Endothelial cell of umbilical vein (primary cell): ENCODE measurements around the gene SNX33. TPM values are rescaled to one million over a fixed set of nuclear protein-coding genes. Genes with fewer than 3 reads are reported as not detected.
"Not testable (repeated sequence)": the region's sequence is repeated elsewhere in the genome, so short reads cannot be mapped to it uniquely, and the experiment has no call there.

Experiments used
- BruUV-seq: library from RNA; stranded (reverse); fragments of 400-500 nt; replicated peaks from 2 replicates; lab custom pipeline; 2021; lab: Mats Ljungman, UMichigan
- CTCF ChIA-PET: fragments of 300-600, 350-600 bp; sonication (Branson Sonifier 250); formaldehyde crosslinking; loops from one replicate; lab custom pipeline; 2021; ENCODE audit warnings: antibody characterized with exemption, inconsistent platforms; lab: Charles Lee
- POLR2A ChIA-PET: fragments of 300-600, 350-600 bp; sonication (Branson Sonifier 250); formaldehyde crosslinking; loops from one replicate; lab custom pipeline; 2021; ENCODE audit warnings: antibody characterized with exemption, inconsistent platforms; lab: Charles Lee
- DNase-seq: peaks from one replicate; pipeline ENCODE4 v3.0.0-alpha.2; 2011; ENCODE audit warnings: low read depth, low spot score
- FAIRE-seq: peaks from 2 replicates; lab custom pipeline; 2011; peaks lifted over from hg19 to GRCh38; lab: Jason Lieb, UNC
- H2AFZ ChIP-seq: 2 replicates; pipeline ENCODE4 v1.6.0; 2012; ENCODE audit warnings: low read depth, low read length, control low read depth, inconsistent platforms
- H3K27ac ChIP-seq: 2 replicates; pipeline ENCODE4 v1.5.1; 2011; ENCODE audit warnings: low read depth, mild to moderate bottlenecking, control low read depth, low read length, moderate library complexity; ENCODE audit not compliant: insufficient read depth
- H3K27me3 ChIP-seq, 2 experiments: 2 replicates each; pipeline versions ENCODE4 v1.6.0 to v1.6.1; 2011; ENCODE audit warnings: low read length in 2 of 2, mixed read lengths in 1 of 2; ENCODE audit not compliant: control insufficient read depth in 2 of 2, insufficient read depth in 2 of 2
- H3K36me3 ChIP-seq, 2 experiments: 2 replicates in 1 of 2; 3 replicates in 1 of 2; pipeline ENCODE4 v1.5.1; 2011; ENCODE audit warnings: low read length in 2 of 2, mild to moderate bottlenecking in 1 of 2, moderate library complexity in 1 of 2; ENCODE audit not compliant: control insufficient read depth in 2 of 2, insufficient read depth in 2 of 2; ENCODE audit errors: extremely low read depth in 1 of 2
- H3K4me1 ChIP-seq: 3 replicates; pipeline ENCODE4 v1.5.1; 2011; ENCODE audit warnings: mild to moderate bottlenecking, low read length; ENCODE audit not compliant: control insufficient read depth, insufficient read depth; ENCODE audit errors: extremely low read depth
- H3K4me2 ChIP-seq: 2 replicates; pipeline ENCODE4 v1.6.1; 2011; ENCODE audit warnings: low read length, control low read depth, mixed read lengths; ENCODE audit not compliant: insufficient read depth
- H3K4me3 ChIP-seq, 3 experiments: fragments of 200-600 bp in 1 of 3; sonication (generic), shearing (Covaris generic) in 1 of 3; replicated peaks in 1 of 3; 2 replicates each; pipeline ENCODE4 v1.5.1; 2011 to 2016; ENCODE audit warnings: control low read depth in 3 of 3, low read length in 3 of 3, mild to moderate bottlenecking in 2 of 3, inconsistent platforms in 1 of 3, low read depth in 1 of 3, moderate library complexity in 1 of 3; ENCODE audit not compliant: insufficient read depth in 1 of 3
- H3K79me2 ChIP-seq: 2 replicates; pipeline ENCODE4 v1.6.0; 2012; ENCODE audit warnings: low read length, inconsistent platforms; ENCODE audit not compliant: control insufficient read depth, insufficient read depth
- H3K9ac ChIP-seq: replicated peaks from 2 replicates; pipeline ENCODE3; 2011; ENCODE audit warnings: low read length, control low read depth; ENCODE audit not compliant: insufficient read depth; ENCODE audit errors: extremely low read depth
- H3K9me1 ChIP-seq: replicated peaks from 3 replicates; pipeline ENCODE4 v1.6.0; 2011; ENCODE audit warnings: mild to moderate bottlenecking, low read length; ENCODE audit not compliant: control insufficient read depth, insufficient read depth; ENCODE audit errors: extremely low read depth
- H3K9me3 ChIP-seq: replicated peaks from 2 replicates; pipeline ENCODE4 v1.5.1; 2012; ENCODE audit warnings: low read length, inconsistent platforms; ENCODE audit not compliant: control insufficient read depth, insufficient read depth
- H4K20me1 ChIP-seq: replicated peaks from 2 replicates; pipeline ENCODE3; 2011; ENCODE audit warnings: mild to moderate bottlenecking, low read length; ENCODE audit not compliant: control insufficient read depth, insufficient read depth; ENCODE audit errors: extremely low read depth
- CTCF ChIP-seq, 2 donors: IDR thresholded peaks; 1 replicate in 1 of 2; 2 replicates in 1 of 2; pipeline ENCODE4 v1.5.1; 2011; ENCODE audit warnings: low read length in 2 of 2, mild to moderate bottlenecking in 2 of 2, moderate library complexity in 2 of 2, control low read depth in 1 of 2, inconsistent platforms in 1 of 2, low read depth in 1 of 2; ENCODE audit not compliant: insufficient read depth in 1 of 2; ENCODE audit errors: extremely low read depth in 1 of 2
- EZH2 ChIP-seq: IDR thresholded peaks from 2 replicates; pipeline ENCODE4 v1.6.1; 2012; ENCODE audit warnings: borderline replicate concordance, low read depth, mild to moderate bottlenecking, moderate library complexity, low read length, inconsistent platforms; ENCODE audit not compliant: severe bottlenecking
- FOS ChIP-seq: IDR thresholded peaks from 2 replicates; pipeline ENCODE4 v1.6.1; 2011; ENCODE audit warnings: mild to moderate bottlenecking, low read length, moderate library complexity, borderline replicate concordance; ENCODE audit not compliant: insufficient read depth
- GATA2 ChIP-seq: IDR thresholded peaks from 2 replicates; pipeline ENCODE4 v1.7.0; 2011; ENCODE audit warnings: low read depth, mild to moderate bottlenecking, moderate library complexity, mixed read lengths, low read length; ENCODE audit not compliant: insufficient read length, insufficient read depth
- JUN ChIP-seq: IDR thresholded peaks from 2 replicates; pipeline ENCODE4 v1.6.1; 2011; ENCODE audit warnings: borderline replicate concordance, low read depth; ENCODE audit not compliant: insufficient read length, insufficient read depth
- MAX ChIP-seq: IDR thresholded peaks from 2 replicates; pipeline ENCODE4 v1.6.1; 2011; ENCODE audit not compliant: insufficient read depth, insufficient read length
- MYC ChIP-seq: IDR thresholded peaks from one replicate; pipeline ENCODE4 v1.6.1; 2011; ENCODE audit warnings: mild to moderate bottlenecking, low read depth, low read length
- POLR2A ChIP-seq: IDR thresholded peaks from 2 replicates; pipeline ENCODE4 v1.6.1; 2012; ENCODE audit warnings: low read depth, mild to moderate bottlenecking, control low read depth, low read length
- POLR2AphosphoS5 ChIP-seq: IDR thresholded peaks from 2 replicates; pipeline ENCODE4 v1.6.1; 2012; ENCODE audit warnings: low read depth, mild to moderate bottlenecking, control low read depth, low read length, moderate library complexity; ENCODE audit not compliant: insufficient read depth
- dilution Hi-C: fragments of 300-500 bp; cut with MboI; formaldehyde crosslinking; loops from one replicate; pipeline ENCODE4 v1.15.0; 2019; ENCODE audit warnings: low sequenced_read_pairs; ENCODE audit not compliant: extremely low pct_ligation_motif_present
- intact Hi-C: fragments of 100-400 bp; cut with micrococcal nuclease; formaldehyde crosslinking; loops from one replicate; pipeline ENCODE4 v1.10.0; 2022
- polyA plus RNA-seq, 4 experiments: library from polyadenylated mRNA; depleted of rRNA in 3 of 4; stranded (reverse) in 3 of 4; unstranded in 1 of 4; fragments of >200 nt; gene quantifications; 2 replicates each; pipeline versions ENCODE4 v1.2.1 to v1.2.3, GENCODE V29; 2011 to 2012; ENCODE audit warnings: missing spikeins in 1 of 4
- total RNA-seq: library from RNA; stranded (reverse); gene quantifications from 2 replicates; pipeline ENCODE4 v1.2.3, GENCODE V29; 2021

Gene SNX33
- total and polyA plus RNA-seq, 2 donors (not counting 3 experiments of a cell fraction or from before 2014, with no cell fraction given): 7.9 to 12.6 TPM

- H3K9ac ChIP-seq: no peak overlapping the region
- H3K9me3 ChIP-seq: no peaks in the 10 kb centered on the region
- H3K4me3 ChIP-seq: no peak overlapping the region
- BruUV-seq: no TSS peak
- TF ChIP-seq MAX (no peak), JUN (no peak), POLR2A (no peak), EZH2 (no peak), FOS (no peak), POLR2AphosphoS5 (no peak), MYC (no peak), GATA2 (no peak), CTCF (IDR thresholded peaks at IDR 0.05; ENCODE audit: extremely low read depth in 1 of 2, insufficient read depth in 1 of 2, low read depth in 1 of 2, low read length in 2 of 2) (no peak)
- DNase-seq (no peak), FAIRE-seq (no peak)
- no peak overlapping the region for H2AFZ ChIP-seq
- no peaks in the 10 kb centered on the region for H4K20me1 ChIP-seq
- intact Hi-C loops: no loop called here
- ChIA-PET CTCF (no interaction called here), POLR2A (no interaction called here)
- H3K36me3 ChIP-seq: no peaks in the 10 kb centered on the region
- dilution Hi-C loops: no loop called here
- no peak overlapping the region for H3K4me2 ChIP-seq
- H3K79me2 ChIP-seq: no peaks in the 10 kb centered on the region
- H3K9me1 ChIP-seq: no peaks in the 10 kb centered on the region
- no peaks in the 10 kb centered on the region for H3K4me1 ChIP-seq
- H3K27me3 ChIP-seq: no peaks in the 10 kb centered on the region
- H3K27ac ChIP-seq: no peak overlapping the region
Observed at GRCh38 chr15:75631935-75632334, 15.8 kb upstream of the SNX33 start.

DNA sequence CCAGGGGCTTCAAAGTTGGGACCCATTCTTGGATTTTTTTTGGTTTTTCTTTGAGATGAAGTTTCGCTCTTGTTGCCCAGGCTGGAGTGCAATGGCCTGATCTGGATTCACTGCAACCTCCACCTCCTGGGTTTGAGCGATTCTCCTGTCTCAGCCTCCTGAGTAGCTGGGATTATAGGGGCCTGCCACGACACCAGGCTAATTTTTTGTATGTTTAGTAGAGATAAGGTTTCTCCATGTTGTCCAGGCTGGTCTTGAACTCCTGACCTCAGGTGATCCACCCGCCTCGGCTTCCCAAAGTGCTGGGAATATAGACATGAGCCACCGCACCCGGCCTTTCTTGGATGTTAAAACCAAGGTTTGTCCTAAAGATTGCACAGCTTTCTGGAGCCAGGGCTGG lies 13.8 kb upstream of the SNX33 start:
- POLR2A ChIA-PET, dilution Hi-C loops, intact Hi-C loops, BruUV-seq, H3K27me3 ChIP-seq, H3K36me3 ChIP-seq, CTCF ChIA-PET, H3K4me2 ChIP-seq, H3K9me3 ChIP-seq, H3K27ac ChIP-seq, H3K9me1 ChIP-seq, FAIRE-seq, H3K9ac ChIP-seq, H3K79me2 ChIP-seq, H4K20me1 ChIP-seq, H2AFZ ChIP-seq, H3K4me3 ChIP-seq, DNase-seq: not testable (repeated sequence)
- H3K4me1 ChIP-seq: peaks cover 12% of the 10 kb centered on the region
